ENCODE measurements around the gene PDE4D. TPM values are rescaled to one million over a fixed set of nuclear protein-coding genes. Genes with fewer than 3 reads are reported as not detected.

Gene PDE4D
- total and polyA plus RNA-seq, 2 of the 4 experiments (the other 2 are of a cell fraction), result 1.4 to 7.9 TPM

DNA sequence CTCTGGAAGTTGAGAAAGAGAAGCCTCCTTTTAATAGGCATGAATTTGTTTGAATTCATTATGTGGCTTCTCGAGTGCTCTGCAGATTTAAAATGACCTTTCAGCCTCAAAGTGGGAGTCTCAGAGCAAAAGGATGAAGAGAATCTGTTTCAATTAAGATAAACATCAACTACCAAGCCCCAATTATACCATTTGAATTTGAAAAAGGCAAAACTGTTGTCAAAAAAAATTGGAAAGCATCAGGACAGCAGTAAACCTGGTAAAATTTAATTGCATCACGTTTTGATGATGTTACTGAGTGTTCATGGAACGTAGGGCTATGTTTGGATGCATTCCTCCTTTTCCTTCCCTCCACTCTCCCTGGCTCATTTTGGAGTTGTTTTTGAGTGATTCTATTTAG lies 637.2 kb downstream of the PDE4D start:
- Histone ChIP-seq H3K9ac (ENCODE audit: low read depth, low read length) (no peak overlapping the region), H2AK9ac (replicated peaks; ENCODE audit: low read depth, low read length, poor library complexity) (no peak overlapping the region), H3K4me3 (ENCODE audit: insufficient read depth, low read depth, low read length) (no peak overlapping the region), H3K4me2 (ENCODE audit: low read depth, low read length) (no peak overlapping the region), H3K79me1 (ENCODE audit: low read depth in 1 of 2, low read length in 2 of 2) (no peaks in the 10 kb centered on the region), H3K23ac (ENCODE audit: low read depth, low read length) (no peak overlapping the region), H4K20me1 (ENCODE audit: insufficient read depth, low read length) (no peaks in the 10 kb centered on the region), H3K27me3 (ENCODE audit: control insufficient read depth, insufficient read depth, low read length) (no peaks in the 10 kb centered on the region), H4K5ac (ENCODE audit: low read depth, low read length) (no peak overlapping the region), H3K18ac (ENCODE audit: low read depth, low read length) (no peak overlapping the region), H4K8ac (ENCODE audit: low read depth in 2 of 2, low read length in 2 of 2) (no peak overlapping the region), H4K91ac (ENCODE audit: insufficient read depth, low read depth, low read length) (no peak overlapping the region), H3K4ac (ENCODE audit: low read depth, low read length) (no peak overlapping the region), H3K9me3 (ENCODE audit: control insufficient read depth, insufficient read depth, low read length) (no peaks in the 10 kb centered on the region), H2BK120ac (ENCODE audit: low read depth, low read length) (no peak overlapping the region), H2BK5ac (ENCODE audit: low read depth, low read length, poor library complexity, severe bottlenecking) (no peak overlapping the region), H2AK5ac (ENCODE audit: low read depth, low read length) (no peak overlapping the region), H3K56ac (ENCODE audit: extremely low read depth, insufficient read depth, low read length) (no peak overlapping the region), H3K9me1 (ENCODE audit: insufficient read depth, low read length) (no peaks in the 10 kb centered on the region), H3K4me1 (ENCODE audit: control insufficient read depth, insufficient read depth, low read length) (no peaks in the 10 kb centered on the region), H2BK15ac (ENCODE audit: low read depth, low read length) (no peak overlapping the region), H3K14ac (replicated peaks; ENCODE audit: low read depth, low read length) (no peak overlapping the region), H3K36me3 (ENCODE audit: control insufficient read depth, insufficient read depth, low read length) (no peaks in the 10 kb centered on the region), H2AFZ (replicated peaks; ENCODE audit: low read length, poor library complexity) (no peak overlapping the region), H2BK20ac (ENCODE audit: low read depth, low read length) (no peak overlapping the region), H3K27ac (ENCODE audit: insufficient read depth, low read length) (no peak overlapping the region)
- ATAC-seq (ENCODE audit: low read depth), result no peak
- no peak for TF ChIP-seq SMC3 (IDR thresholded peaks at IDR 0.05; ENCODE audit: low read depth, low read length)
- no peak for TF ChIP-seq MAZ (IDR thresholded peaks at IDR 0.05; ENCODE audit: borderline replicate concordance, low read depth, low read length)
- no peak for TF ChIP-seq USF2 (IDR thresholded peaks at IDR 0.05; ENCODE audit: low read depth, low read length)
- TF ChIP-seq, protein P1, sequence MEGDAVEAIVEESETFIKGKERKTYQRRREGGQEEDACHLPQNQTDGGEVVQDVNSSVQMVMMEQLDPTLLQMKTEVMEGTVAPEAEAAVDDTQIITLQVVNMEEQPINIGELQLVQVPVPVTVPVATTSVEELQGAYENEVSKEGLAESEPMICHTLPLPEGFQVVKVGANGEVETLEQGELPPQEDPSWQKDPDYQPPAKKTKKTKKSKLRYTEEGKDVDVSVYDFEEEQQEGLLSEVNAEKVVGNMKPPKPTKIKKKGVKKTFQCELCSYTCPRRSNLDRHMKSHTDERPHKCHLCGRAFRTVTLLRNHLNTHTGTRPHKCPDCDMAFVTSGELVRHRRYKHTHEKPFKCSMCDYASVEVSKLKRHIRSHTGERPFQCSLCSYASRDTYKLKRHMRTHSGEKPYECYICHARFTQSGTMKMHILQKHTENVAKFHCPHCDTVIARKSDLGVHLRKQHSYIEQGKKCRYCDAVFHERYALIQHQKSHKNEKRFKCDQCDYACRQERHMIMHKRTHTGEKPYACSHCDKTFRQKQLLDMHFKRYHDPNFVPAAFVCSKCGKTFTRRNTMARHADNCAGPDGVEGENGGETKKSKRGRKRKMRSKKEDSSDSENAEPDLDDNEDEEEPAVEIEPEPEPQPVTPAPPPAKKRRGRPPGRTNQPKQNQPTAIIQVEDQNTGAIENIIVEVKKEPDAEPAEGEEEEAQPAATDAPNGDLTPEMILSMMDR (conservative IDR thresholded peaks at IDR 0.05; ENCODE audit: low read depth, low read length), result no peak
- TF ChIP-seq FOS (IDR thresholded peaks at IDR 0.05; ENCODE audit: low read depth, low read length), result no peak
- no peak for TF ChIP-seq MXI1 (IDR thresholded peaks at IDR 0.05; ENCODE audit: borderline replicate concordance, low read depth, low read length)
- no peak for TF ChIP-seq RCOR1 (IDR thresholded peaks at IDR 0.05; ENCODE audit: insufficient replicate concordance, low read length)
- TF ChIP-seq ELK1 (IDR thresholded peaks at IDR 0.05; ENCODE audit: borderline replicate concordance, low read depth, low read length), result no peak
- TF ChIP-seq MAFK (IDR thresholded peaks at IDR 0.05; ENCODE audit: low read depth, low read length), result no peak
- no TSS peak for BruUV-seq (replicated peaks)
- ChIA-PET POLR2A (ENCODE audit: unreplicated experiment) (interaction anchor here (0.6 kb wide), 1 partner anchor 64 kb away, joined by 3 read pairs; no protein-coding TSS in a partner anchor), CTCF (no interaction called here)
- dilution Hi-C loops (cut with HindIII; ENCODE audit: low sequenced_read_pairs, unreplicated experiment), result no loop called here
- no CpG with 5 or more reads among the region's 3 CpGs for WGBS, 2 experiments (ENCODE audit: extremely low coverage in 2 of 2, insufficient read length in 1 of 2)
- DNase-seq, result no peak
- intact Hi-C loops (cut with micrococcal nuclease), result no loop called here
- in situ Hi-C loops (cut with MboI; ENCODE audit: low sequenced_read_pairs), result no loop called here

Data from IMR-90 (cell line).